Activated CD8-positive, alpha-beta memory T cell treated with anti-CD3 and anti-CD28 coated beads, Interleukin-2, amount 50 U/mL, for 24 hours (primary cell): ENCODE measurements around the gene OXTR.

Source experiments
- DNase-seq: peaks from one replicate; pipeline ENCODE4 v3.0.0-alpha.2; 2020; ENCODE audit errors: extremely low read depth

OXTR gene

DNA sequence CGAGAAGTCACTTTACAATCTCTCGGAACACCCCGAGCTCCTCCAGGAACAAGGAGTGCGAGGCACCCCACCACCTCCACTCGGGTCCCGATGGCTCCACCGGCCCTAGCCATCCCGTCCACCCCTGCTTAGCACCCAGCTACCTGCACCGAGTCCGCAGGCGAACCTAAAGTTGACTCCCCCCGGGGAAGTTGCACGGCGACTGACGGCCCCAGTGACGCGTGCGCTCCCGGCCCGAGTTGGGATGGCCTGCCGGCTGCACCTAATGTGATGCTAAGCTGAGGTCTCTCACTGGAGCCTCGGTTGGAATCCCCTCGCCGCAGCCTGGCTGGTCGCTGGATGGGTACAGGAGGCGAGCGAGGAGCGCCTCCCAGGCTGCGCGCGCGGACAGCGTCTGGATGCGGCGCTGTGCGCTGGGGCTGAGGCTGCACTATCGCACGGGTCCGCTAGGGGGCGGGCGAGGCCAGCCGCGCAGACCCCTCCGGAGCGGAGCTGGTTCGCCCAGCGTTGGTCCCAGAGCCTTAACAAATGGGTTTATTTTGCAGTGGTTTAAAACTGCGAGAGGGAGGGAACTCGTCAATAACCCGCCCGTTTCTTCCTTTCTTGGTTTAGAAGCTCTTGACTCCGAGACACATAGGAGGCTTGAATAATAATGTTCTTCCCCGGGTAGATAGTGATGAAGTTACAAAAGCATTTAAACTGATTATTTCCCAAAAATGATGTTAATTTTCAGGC lies at the start of gene OXTR:
Gene OXTR (minus strand): TSS at position 526 of the 735 bp plus-strand sequence. CDS start 1,426 bp downstream, outside the sequence.
- peak; percentile 2 for DNase-seq

DNA sequence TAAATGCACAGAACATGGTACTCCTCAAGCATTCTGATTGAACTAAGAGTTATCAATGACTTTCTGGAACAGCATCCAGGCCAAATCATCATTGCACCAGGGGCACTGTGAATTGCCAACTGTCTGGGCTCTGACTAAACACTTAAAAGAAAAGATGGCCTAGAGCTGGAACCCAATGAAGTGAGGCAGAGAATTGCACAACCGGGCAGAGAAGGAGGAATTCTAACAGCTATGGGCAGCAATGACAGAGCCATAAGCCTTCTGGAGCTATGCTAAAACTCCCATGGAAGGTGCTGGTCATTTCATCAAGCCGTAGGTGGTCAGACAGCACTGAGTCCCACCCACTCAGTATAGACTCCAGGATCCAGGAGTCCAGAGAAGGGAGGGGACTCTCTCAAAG lies 48.1 kb upstream of the OXTR start:
- DNase-seq, result no peak

DNA sequence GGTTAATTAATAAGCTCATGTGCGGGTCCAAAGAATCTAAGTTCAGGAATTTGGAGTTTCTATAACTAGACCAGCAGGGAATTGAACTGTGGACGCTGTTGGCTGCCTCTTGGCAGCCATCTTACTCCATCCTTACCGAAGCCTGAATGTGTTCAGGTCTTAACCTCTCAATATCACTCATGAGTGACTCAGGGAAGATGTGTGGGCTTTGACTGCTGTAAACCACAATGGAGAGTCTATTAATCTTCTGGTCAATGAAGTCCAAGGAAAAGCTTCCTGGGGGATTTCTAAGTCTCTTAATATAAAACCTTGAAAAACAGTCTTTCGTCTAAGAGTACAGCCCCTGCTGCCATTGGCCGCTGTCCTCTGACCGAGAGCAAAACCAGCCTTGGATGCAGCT lies 46.7 kb upstream of the OXTR start:
- no peak for DNase-seq

DNA sequence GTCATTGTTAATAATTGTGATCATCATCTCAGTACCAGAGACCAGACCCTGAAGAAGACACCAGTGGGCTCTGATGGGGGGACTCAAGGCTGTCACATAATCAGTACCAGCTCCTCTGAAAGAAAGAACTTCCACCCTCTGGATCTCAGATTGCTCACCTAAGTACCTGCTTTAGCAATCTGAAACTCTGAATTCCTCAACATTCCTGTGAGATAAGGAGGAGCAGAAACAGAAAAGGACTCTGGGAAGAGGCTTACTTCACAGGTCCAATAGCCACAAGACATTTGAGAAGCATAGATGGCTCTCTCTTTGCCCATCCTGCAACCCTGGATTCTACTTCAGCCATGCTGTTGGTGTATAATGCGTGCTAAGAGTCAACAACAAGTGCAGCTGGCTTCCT lies 44.0 kb upstream of the OXTR start:
- DNase-seq, result no peak

DNA sequence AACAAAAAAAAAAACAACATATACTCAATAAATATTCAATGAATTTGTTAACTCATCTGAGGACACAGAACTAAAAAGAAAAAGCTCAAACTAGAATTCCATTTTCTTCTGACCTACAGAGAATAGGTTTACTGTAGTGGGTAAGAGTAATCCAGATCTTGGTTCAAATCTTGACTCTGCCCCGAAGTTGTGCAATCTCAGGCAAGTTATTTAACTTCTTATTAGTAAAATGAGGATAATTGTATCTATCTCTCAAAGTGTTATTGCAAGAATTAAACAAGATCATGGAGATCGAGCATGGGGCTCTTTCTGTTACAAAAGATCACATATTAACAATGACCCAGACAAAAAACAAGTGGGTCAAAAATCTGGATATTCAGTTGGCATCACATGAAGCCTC lies 41.1 kb upstream of the OXTR start:
- no peak for DNase-seq

DNA sequence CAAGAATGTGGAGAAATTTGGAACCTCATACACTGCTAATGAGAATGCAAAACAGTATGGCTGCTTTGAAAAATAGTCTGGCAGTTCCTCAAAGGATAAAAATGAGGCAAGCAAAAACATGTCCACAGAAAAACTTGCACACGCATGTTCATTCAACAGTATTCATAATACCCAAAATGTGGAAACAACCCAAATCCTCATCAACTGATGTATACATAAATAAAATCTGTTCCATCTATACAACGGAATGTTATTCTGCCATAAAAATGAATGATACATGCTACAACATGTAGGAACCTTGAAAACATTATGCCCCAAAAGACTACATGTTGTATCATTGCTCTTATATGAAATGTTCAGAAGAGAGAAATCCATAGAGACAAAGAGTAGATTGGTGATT lies 36.4 kb upstream of the OXTR start:
- no peak for DNase-seq

DNA sequence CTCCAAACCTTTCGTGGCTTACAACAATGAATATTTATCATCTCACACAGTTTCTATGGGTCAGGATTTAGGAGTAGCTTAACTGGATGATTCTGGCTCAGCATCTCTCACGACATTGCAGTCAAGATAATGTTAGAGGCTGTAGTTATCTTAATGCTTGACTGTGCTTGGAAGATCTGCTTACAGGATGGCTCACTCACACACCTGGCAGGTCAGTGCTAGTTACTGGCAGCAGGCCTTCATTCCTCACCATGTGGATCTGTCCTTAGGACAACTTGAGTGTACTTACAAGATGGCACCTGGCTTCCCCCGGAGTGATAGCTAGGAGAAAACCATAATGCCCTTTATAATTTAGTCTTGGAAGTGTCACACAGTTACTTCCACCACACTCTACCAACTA lies 32.8 kb upstream of the OXTR start:
- DNase-seq, result no peak

DNA sequence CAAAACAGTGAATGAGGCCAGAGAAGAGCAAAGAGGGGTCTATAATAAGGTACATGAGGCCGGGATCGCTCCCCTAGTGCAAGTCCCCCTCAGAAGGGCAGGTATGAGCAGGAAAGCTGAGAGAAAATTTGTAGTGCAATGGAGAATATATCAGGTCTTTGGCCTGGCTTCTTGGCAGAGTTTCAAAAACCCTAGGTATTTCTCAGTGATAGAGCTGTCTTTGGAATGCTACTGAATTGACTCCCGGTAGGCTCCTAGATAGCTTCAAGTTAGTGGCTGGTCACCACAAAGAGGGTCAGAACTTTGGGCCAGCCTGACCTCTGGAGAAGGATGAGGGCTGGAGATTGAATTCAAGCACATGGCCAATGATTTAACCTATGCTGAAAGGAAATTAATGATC lies 30.6 kb upstream of the OXTR start:
- DNase-seq, result no peak

DNA sequence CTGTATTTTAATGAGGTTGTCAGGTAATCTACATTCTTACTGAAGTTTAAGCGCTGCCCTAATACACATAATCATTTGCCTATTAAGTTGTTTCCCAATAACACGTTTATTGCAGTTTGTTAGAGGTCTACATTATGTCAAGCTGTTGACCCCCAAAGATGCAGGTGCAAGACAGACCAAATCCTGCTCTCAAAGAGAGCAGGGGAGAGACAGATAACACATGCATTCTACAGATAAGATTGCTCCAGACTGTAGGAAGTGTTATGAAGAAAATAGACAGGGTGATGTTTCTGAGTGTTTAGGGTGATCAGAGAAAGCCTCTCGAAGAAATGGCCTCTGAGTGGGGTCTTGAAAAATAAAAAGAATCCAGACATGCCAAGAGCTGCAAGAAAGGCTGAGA lies 24.8 kb upstream of the OXTR start:
- DNase-seq, result no peak

DNA sequence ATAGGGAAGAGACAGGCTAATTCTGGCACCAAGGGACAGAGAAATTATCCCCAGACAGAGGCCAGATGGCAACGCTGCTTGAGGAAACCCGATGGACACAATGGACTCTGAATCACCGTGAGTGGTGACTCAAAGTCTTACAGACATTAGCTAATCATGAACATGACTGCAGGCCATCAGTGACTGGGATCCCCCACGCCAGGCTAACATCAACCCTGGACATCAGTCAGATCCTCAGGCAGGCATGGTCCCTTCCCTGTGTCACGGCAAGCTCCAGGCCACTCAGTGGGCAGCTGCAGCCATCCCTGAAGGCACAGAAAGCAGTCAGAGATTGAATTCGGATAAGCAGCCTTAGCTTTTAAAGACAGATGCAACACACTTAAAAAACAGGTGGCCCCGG lies 23.8 kb upstream of the OXTR start:
- DNase-seq, result no peak

DNA sequence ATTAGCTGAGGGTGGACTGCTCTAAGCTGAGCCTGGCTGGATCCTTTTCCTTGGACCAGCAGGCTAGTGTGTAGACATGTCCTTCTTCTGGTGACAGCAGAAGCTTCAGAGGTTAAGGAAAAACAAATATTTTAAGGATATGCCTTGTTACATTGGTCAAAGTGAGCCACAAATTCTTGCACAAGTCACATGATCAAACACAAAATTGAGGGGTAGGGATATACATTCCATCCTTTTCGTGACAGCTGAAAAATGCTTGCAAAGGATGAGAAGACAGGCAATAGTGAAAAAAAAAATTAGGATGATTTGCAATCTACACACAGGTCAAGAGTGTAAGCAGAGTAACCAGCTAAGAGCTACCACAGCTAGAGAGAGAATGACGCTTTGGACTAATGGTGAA lies 21.1 kb upstream of the OXTR start:
- DNase-seq, result no peak

DNA sequence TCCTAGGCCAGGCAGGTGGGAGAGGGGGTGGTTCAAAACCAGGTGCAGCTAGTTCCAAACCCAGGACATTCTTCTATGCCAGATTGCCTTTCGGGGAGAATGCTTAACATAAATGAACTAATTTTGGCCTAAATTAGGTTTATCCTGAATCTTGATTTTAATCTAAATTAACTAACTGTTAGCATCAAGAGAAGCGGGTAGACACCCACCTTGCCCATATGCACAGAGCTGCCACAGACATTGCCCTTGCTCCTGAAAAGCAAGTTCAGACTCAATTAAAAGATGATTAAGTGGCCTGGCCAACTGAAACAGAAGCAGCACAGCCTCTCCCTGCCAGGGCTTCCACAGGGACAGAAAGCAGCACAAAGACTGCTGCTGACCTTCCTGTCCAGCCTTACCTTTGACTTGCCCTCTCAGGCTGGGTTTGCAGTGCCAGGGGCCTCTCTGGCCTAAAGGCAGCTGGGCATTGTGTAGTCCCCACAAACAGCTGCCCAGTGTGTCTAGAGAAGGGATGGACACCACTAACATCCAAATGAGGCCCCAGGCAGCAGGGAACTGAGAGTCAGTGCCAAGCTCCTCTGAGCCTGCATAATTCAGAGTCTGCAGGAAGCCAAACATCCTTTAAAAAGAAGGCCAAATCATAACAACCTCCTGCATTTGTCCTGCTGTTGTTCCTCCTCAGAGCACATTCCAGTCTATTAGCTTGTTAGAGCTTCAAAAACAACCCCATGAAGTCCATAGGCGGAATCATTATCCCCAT lies 15.4 kb upstream of the OXTR start:
- DNase-seq, result no peak

DNA sequence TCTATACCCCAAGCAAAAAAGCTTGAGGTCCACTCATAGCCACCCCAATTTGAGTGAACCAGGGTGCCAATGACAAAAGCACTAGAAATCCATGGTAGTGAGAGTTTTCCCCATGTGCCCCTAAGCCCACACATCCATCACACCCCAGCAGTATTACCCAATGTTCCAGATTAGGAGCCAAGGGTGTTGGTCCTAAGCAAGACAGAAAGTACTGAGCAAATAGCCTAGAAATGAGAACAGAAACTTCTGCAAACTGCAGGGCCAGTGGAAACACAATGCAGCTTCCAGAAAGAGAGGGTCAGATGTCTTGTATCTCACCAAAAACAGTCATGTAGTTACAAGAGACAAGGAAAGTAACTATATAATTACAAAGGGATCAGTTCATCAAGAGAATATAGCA lies 10.9 kb upstream of the OXTR start:
- no peak for DNase-seq

DNA sequence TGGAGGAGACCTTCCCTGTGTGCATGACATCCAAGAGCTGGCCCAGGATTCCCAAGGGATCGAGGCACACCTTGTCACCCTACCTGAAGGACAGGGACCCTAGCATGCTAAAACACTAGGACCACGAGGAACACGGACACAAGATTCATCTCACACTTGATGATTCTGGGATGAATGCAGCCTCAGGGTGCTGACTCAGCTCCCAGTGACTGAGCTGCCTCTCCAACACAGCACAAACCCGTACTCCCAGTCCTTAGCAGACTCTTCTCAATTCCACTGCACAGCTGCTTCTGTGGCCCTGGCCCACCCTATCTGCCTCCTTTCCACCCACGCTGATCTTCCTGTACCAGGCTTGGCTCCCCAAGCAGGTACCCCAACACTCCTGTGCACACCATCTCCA lies 9.1 kb upstream of the OXTR start:
- DNase-seq, result no peak

DNA sequence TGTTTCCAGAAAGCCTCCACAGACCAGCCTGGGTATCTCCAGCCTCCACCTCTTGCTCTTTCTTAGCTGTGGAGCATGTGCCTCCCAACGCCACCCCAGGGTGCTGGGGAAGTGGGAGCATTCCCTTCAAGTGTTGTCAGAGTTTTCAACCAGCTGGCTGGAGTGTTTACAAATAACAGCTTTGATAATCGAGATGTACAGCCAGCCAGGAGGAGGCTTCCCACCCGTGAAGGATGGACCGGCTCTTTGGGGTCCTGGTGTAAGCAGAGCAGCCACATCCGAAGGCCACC lies 8.5 kb upstream of the OXTR start:
- no peak for DNase-seq

DNA sequence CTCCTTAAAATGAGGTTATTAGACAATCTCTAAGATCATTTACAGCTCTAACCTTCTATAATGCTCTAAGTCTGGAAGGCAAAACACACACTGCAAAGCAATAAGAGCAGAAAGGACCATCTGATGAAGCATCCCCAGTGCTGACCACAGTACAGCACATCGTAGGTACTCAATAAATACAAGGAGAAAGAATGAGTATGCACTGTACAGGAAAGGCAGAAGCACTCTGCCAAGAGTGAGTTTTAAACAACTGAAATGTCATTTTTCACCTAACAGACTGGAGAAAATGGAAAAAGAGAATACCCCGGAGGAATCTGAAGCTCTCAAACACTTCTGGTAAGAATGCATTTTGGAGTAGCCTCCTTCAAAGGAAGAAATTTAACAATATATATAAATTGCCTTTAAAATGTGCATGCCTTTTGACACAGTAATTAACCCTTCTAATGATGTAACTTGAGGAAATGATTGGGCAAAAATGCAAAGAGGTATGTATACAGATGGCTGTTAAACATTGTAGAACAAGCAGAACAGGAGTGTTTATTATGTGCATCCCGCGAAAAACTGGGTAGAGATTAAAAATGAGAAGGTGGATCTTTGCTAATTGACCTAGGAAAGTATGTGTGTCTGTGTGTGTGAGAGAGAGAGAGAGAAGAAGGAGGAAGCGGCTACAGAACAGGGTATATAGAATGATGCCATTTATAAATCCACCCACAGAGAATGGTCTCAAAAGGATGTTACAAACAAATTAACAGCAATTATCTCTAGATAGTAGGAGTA lies 8.0 kb upstream of the OXTR start:
- DNase-seq, result no peak

DNA sequence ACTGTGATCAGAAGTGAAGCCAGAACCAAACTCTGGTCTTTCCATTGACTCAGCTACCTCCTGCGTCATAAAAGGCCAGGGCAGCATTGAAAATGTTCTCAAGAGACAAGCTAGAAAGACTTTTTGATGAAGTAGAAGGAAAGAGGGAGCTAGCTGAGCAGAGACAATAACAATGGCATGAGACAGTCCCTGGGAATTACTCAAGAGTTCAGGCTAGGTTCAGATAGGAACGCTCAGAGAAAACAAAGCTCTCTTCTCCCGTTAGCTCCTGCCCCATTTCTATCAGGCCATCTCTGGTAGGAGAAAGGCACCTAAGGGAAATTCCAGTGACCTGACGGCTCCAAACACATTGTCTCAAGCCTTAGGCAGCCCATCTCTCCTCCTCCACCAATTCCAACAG lies 7.0 kb upstream of the OXTR start:
- DNase-seq, result no peak

DNA sequence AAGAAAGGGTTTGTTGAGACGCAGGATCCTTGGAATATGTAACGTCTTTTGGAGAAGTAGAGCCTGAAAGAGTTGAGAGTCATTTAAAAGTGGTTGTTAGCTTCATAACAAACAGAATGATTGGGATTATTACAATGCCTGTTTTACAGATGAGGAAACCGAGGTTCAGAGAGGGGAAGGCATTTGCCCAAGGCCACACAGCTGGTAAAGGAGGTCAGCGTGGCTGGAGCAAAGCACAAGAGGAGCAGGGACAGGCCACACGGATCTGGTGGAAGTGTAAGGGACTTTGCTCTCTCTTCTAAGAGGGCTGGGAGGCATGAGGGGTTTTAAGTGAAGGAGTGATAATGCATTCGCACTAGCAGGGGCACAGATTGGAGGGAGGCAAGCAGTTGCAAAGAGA lies 6.2 kb upstream of the OXTR start:
- DNase-seq, result no peak

DNA sequence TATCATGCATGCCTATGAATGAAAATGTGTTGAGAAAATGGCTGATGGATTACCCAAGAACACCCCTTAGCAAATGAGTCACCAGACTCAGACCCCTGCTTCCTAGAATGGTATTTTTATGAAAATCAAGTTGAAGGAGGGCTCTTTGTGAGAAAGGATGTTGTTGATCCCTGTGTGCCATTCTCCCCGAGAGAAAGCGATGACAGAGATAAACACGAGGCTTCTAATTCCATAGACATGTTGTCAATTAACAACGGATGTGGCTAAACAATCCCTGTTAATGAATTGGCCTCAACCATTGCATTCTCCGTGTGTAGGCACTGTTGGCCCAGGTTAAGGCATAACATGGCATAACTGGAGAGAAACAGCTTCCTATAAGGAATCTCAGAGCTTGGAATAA lies 5.8 kb upstream of the OXTR start:
- no peak for DNase-seq

DNA sequence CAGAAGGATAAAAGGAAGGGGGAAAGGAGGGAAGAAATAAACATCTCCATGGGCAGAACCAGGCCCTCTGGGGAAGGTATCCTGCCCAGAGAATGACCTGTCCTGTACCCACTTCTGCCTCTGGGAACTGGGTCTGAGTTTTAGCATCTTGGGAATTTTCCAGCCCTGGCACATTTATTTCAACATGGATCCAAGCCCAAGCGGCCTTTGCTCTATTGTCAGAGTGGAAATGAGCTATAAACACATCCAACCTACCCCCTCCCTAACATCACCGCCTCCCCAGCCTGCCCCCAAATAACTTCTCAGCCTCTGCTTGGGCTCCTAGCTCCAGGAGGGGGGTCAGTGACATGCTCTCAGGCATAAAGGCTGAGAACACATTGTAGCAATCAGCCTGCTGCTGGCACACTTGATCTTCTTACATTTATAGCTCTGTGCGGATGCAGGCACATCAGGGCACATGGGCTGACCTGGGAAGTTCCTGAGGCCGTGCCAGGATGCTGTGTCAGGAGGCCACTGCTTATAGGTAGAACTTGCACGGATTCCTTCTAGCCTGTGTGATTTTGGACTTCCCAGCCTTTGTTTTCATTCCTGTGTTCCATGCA lies 4.6 kb upstream of the OXTR start:
- no peak for DNase-seq

DNA sequence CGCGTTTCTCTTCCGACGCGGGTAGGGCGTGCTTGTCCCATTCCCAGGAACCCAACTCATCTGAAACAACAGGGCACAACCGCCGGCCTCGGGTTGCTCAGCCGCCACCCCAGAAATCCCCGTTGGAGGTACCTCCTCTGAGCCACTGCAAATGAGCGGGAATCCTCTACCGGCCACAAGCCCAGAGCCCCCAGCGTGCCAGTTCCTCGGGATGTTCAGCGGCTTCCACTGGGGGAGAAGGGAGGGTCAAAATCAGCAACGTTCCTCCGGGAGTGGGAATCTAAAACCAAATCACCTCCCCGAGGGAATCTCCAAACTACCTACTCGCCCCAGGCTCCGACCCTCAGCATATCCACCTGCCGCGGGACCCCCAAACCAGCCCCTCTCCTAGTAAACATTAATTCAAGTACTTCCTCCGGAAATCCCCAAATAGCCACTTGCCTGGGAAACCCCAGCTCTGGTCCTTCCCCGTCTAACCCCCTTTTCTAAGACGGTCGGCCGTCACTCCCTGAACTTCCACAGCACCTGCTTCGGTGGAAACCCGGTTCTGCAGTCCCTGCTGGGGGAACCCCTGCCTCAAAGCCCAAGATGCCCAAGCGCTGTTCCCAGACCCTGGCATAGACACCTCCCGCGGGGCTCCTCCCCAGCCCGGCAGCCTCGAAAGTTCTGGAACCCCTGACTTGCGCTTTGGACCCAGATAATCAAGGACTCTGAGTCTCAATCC lies 887 bp downstream of the OXTR start:
- no peak for DNase-seq
